ENCODE measurements around the gene DCHS2.

DCHS2 gene

GRCh38 chr4:154320521-154320920, 171.1 kb downstream of the DCHS2 start:
- Histone ChIP-seq H3K79me2 (ENCODE audit: control insufficient read depth, insufficient read depth, low read length) (no peaks in the 10 kb centered on the region), H2BK5ac (ENCODE audit: low read length) (no peak overlapping the region), H2AK5ac (ENCODE audit: low read length) (no peak overlapping the region), H3K79me1 (ENCODE audit: low read length) (no peaks in the 10 kb centered on the region), H3K27ac (ENCODE audit: low read depth, low read length) (no peak overlapping the region), H2BK120ac (ENCODE audit: low read depth, low read length) (no peak overlapping the region), H3K18ac (ENCODE audit: low read length) (no peak overlapping the region), H3K4me1 (ENCODE audit: control insufficient read depth, low read depth, low read length) (no peaks in the 10 kb centered on the region), H4K8ac (ENCODE audit: low read depth, low read length) (no peak overlapping the region), H3K56ac (ENCODE audit: low read length) (no peak overlapping the region), H3K36me3 (ENCODE audit: control insufficient read depth, insufficient read depth, low read length) (no peaks in the 10 kb centered on the region), H3K4me2 (ENCODE audit: low read length) (no peak overlapping the region), H3K9ac (ENCODE audit: low read length) (no peak overlapping the region), H3K4ac (ENCODE audit: low read depth, low read length) (no peak overlapping the region), H3K4me3 (ENCODE audit: low read length) (no peak overlapping the region), H3K27me3 (ENCODE audit: insufficient read depth, low read length, poor library complexity) (no peaks in the 10 kb centered on the region), H3K23ac (ENCODE audit: low read length) (no peak overlapping the region), H4K5ac (ENCODE audit: low read length) (no peak overlapping the region), H2BK15ac (replicated peaks; ENCODE audit: low read depth) (no peak overlapping the region)
- no CpG with 5 or more reads among the region's 6 CpGs for WGBS (ENCODE audit: extremely low coverage, insufficient coverage, low lambda C conversion rate)
- DNase-seq = no peak

GRCh38 chr4:154319736-154320135, 171.9 kb downstream of the DCHS2 start:
- no peak overlapping the region for H2BK120ac ChIP-seq (ENCODE audit: low read depth, low read length)

GRCh38 chr4:154317201-154317999, 174.2 kb downstream of the DCHS2 start:
- H3K4me3 ChIP-seq (ENCODE audit: low read length) = no peak overlapping the region
- H2BK120ac ChIP-seq (ENCODE audit: low read depth, low read length) = no peak overlapping the region
- no peak overlapping the region for H3K9ac ChIP-seq (ENCODE audit: low read length)
- H3K23ac ChIP-seq (ENCODE audit: low read length) = no peak overlapping the region
- no peak overlapping the region for H2AK5ac ChIP-seq (ENCODE audit: low read length)
- no peak overlapping the region for H3K4me2 ChIP-seq (ENCODE audit: low read length)
- no peak overlapping the region for H4K5ac ChIP-seq (ENCODE audit: low read length)
- no peak overlapping the region for H2BK15ac ChIP-seq (replicated peaks; ENCODE audit: low read depth)
- H4K8ac ChIP-seq (ENCODE audit: low read depth, low read length) = no peak overlapping the region
- H3K36me3 ChIP-seq (ENCODE audit: control insufficient read depth, insufficient read depth, low read length) = no peaks in the 10 kb centered on the region
- H3K79me1 ChIP-seq (ENCODE audit: low read length) = no peaks in the 10 kb centered on the region
- H3K56ac ChIP-seq (ENCODE audit: low read length) = no peak overlapping the region
- no peaks in the 10 kb centered on the region for H3K4me1 ChIP-seq (ENCODE audit: control insufficient read depth, low read depth, low read length)
- no peak for DNase-seq
- no CpG with 5 or more reads among the region's 2 CpGs for WGBS (ENCODE audit: extremely low coverage, insufficient coverage, low lambda C conversion rate)
- no peak overlapping the region for H3K4ac ChIP-seq (ENCODE audit: low read depth, low read length)
- no peaks in the 10 kb centered on the region for H3K79me2 ChIP-seq (ENCODE audit: control insufficient read depth, insufficient read depth, low read length)
- H3K27me3 ChIP-seq (ENCODE audit: insufficient read depth, low read length, poor library complexity) = no peaks in the 10 kb centered on the region
- no peak overlapping the region for H3K18ac ChIP-seq (ENCODE audit: low read length)
- H2BK5ac ChIP-seq (ENCODE audit: low read length) = no peak overlapping the region
- H3K27ac ChIP-seq (ENCODE audit: low read depth, low read length) = no peak overlapping the region

More at GRCh38 chr4:154319736-154320135, 171.9 kb downstream of the DCHS2 start:
- no peak overlapping the region for H2BK15ac ChIP-seq (replicated peaks; ENCODE audit: low read depth)
- H4K8ac ChIP-seq (ENCODE audit: low read depth, low read length) = no peak overlapping the region
- no peak overlapping the region for H3K56ac ChIP-seq (ENCODE audit: low read length)
- no peaks in the 10 kb centered on the region for H3K4me1 ChIP-seq (ENCODE audit: control insufficient read depth, low read depth, low read length)
- no peak overlapping the region for H3K18ac ChIP-seq (ENCODE audit: low read length)
- no peaks in the 10 kb centered on the region for H3K79me2 ChIP-seq (ENCODE audit: control insufficient read depth, insufficient read depth, low read length)
- no peak overlapping the region for H2BK5ac ChIP-seq (ENCODE audit: low read length)
- no peak overlapping the region for H3K4me2 ChIP-seq (ENCODE audit: low read length)
- no CpG with 5 or more reads among the region's 1 CpG for WGBS (ENCODE audit: extremely low coverage, insufficient coverage, low lambda C conversion rate)
- H3K27me3 ChIP-seq (ENCODE audit: insufficient read depth, low read length, poor library complexity) = no peaks in the 10 kb centered on the region
- no peak overlapping the region for H3K27ac ChIP-seq (ENCODE audit: low read depth, low read length)
- H3K23ac ChIP-seq (ENCODE audit: low read length) = no peak overlapping the region
- DNase-seq = no peak
- no peak overlapping the region for H2AK5ac ChIP-seq (ENCODE audit: low read length)
- no peak overlapping the region for H4K5ac ChIP-seq (ENCODE audit: low read length)
- no peaks in the 10 kb centered on the region for H3K36me3 ChIP-seq (ENCODE audit: control insufficient read depth, insufficient read depth, low read length)
- H3K79me1 ChIP-seq (ENCODE audit: low read length) = no peaks in the 10 kb centered on the region
- H3K4me3 ChIP-seq (ENCODE audit: low read length) = no peak overlapping the region
- no peak overlapping the region for H3K4ac ChIP-seq (ENCODE audit: low read depth, low read length)
- no peak overlapping the region for H3K9ac ChIP-seq (ENCODE audit: low read length)

- H3K18ac ChIP-seq (ENCODE audit: low read length) = no peak overlapping the region
- no peak overlapping the region for H2BK15ac ChIP-seq (replicated peaks; ENCODE audit: low read depth)
- no peaks in the 10 kb centered on the region for H3K4me1 ChIP-seq (ENCODE audit: control insufficient read depth, low read depth, low read length)
- H3K4me3 ChIP-seq (ENCODE audit: low read length) = no peak overlapping the region
- no peaks in the 10 kb centered on the region for H3K79me1 ChIP-seq (ENCODE audit: low read length)
- no peak overlapping the region for H3K23ac ChIP-seq (ENCODE audit: low read length)
- no peak overlapping the region for H3K27ac ChIP-seq (ENCODE audit: low read depth, low read length)
- H3K27me3 ChIP-seq (ENCODE audit: insufficient read depth, low read length, poor library complexity) = no peaks in the 10 kb centered on the region
- H3K4ac ChIP-seq (ENCODE audit: low read depth, low read length) = no peak overlapping the region
- DNase-seq = no peak
- H3K9ac ChIP-seq (ENCODE audit: low read length) = no peak overlapping the region
- no peak overlapping the region for H3K56ac ChIP-seq (ENCODE audit: low read length)
- H4K8ac ChIP-seq (ENCODE audit: low read depth, low read length) = no peak overlapping the region
- H2AK5ac ChIP-seq (ENCODE audit: low read length) = no peak overlapping the region
- no peaks in the 10 kb centered on the region for H3K36me3 ChIP-seq (ENCODE audit: control insufficient read depth, insufficient read depth, low read length)
- no peaks in the 10 kb centered on the region for H3K79me2 ChIP-seq (ENCODE audit: control insufficient read depth, insufficient read depth, low read length)
- H4K5ac ChIP-seq (ENCODE audit: low read length) = no peak overlapping the region
- H2BK120ac ChIP-seq (ENCODE audit: low read depth, low read length) = no peak overlapping the region
- no peak overlapping the region for H2BK5ac ChIP-seq (ENCODE audit: low read length)
- no peak overlapping the region for H3K4me2 ChIP-seq (ENCODE audit: low read length)
Observed at GRCh38 chr4:154315741-154316140, 175.9 kb downstream of the DCHS2 start.

- Histone ChIP-seq H3K18ac (ENCODE audit: low read length) (no peak overlapping the region), H4K5ac (ENCODE audit: low read length) (no peak overlapping the region), H4K8ac (ENCODE audit: low read depth, low read length) (no peak overlapping the region), H3K4me2 (ENCODE audit: low read length) (no peak overlapping the region), H2BK5ac (ENCODE audit: low read length) (no peak overlapping the region), H2BK15ac (replicated peaks; ENCODE audit: low read depth) (no peak overlapping the region), H3K9ac (ENCODE audit: low read length) (no peak overlapping the region), H3K27ac (ENCODE audit: low read depth, low read length) (no peak overlapping the region), H3K27me3 (ENCODE audit: insufficient read depth, low read length, poor library complexity) (no peaks in the 10 kb centered on the region), H3K4me1 (ENCODE audit: control insufficient read depth, low read depth, low read length) (no peaks in the 10 kb centered on the region), H2BK120ac (ENCODE audit: low read depth, low read length) (no peak overlapping the region), H3K79me1 (ENCODE audit: low read length) (no peaks in the 10 kb centered on the region), H3K23ac (ENCODE audit: low read length) (no peak overlapping the region), H3K4me3 (ENCODE audit: low read length) (no peak overlapping the region), H3K36me3 (ENCODE audit: control insufficient read depth, insufficient read depth, low read length) (no peaks in the 10 kb centered on the region), H3K79me2 (ENCODE audit: control insufficient read depth, insufficient read depth, low read length) (no peaks in the 10 kb centered on the region), H3K56ac (ENCODE audit: low read length) (no peak overlapping the region), H2AK5ac (ENCODE audit: low read length) (no peak overlapping the region), H3K4ac (ENCODE audit: low read depth, low read length) (no peak overlapping the region)
- peak; percentile 38 for DNase-seq
- no CpG with 5 or more reads among the region's 4 CpGs for WGBS (ENCODE audit: extremely low coverage, insufficient coverage, low lambda C conversion rate)
Observed at GRCh38 chr4:154314248-154314647, 177.4 kb downstream of the DCHS2 start.

All from mesendoderm (in vitro differentiated cells).